PC-3 (cell line): ENCODE results near the gene LTN1. TPM values are rescaled to one million over a fixed set of nuclear protein-coding genes. Genes with fewer than 3 reads are reported as not detected.

Experiments
- ATAC-seq: fragments of 200-7000 bp; cut with Tn5 transposase; 2 replicates; pipeline ENCODE4 v1.9.1; 2020; ENCODE audit warnings: mild to moderate bottlenecking, moderate library complexity
- BruUV-seq: library from RNA; stranded (reverse); fragments of 400-500 nt; replicated peaks from 2 replicates; lab custom pipeline; 2021; lab: Mats Ljungman, UMichigan
- CTCF ChIA-PET: fragments of 300-600 bp; sonication (Branson Sonifier 250); formaldehyde crosslinking; loops from one replicate; lab custom pipeline; 2022; ENCODE audit warnings: antibody characterized with exemption; lab: Charles Lee
- POLR2A ChIA-PET: fragments of 300-600 bp; sonication (Branson Sonifier 250); formaldehyde crosslinking; loops from one replicate; lab custom pipeline; 2022; ENCODE audit warnings: antibody characterized with exemption; ENCODE audit not compliant: unreplicated experiment; lab: Charles Lee
- DNase-seq: peaks from one replicate; pipeline ENCODE4 v3.0.0-alpha.2; 2015
- H2AFZ ChIP-seq: fragments of 300-600 bp; sonication (generic); 2 replicates; pipeline ENCODE4 v1.6.0; 2016; ENCODE audit warnings: antibody characterized with exemption, low read length
- H3F3A ChIP-seq: fragments of 300-600 bp; sonication (generic); one replicate; pipeline ENCODE4 v1.6.0; 2017; ENCODE audit warnings: antibody characterized with exemption, low read length, control low read depth, mild to moderate bottlenecking; ENCODE audit not compliant: unreplicated experiment
- H3K27ac ChIP-seq: fragments of 300-600 bp; sonication (generic); 2 replicates; pipeline ENCODE4 v1.5.1; 2016; ENCODE audit warnings: mild to moderate bottlenecking, low read length
- H3K27me3 ChIP-seq: fragments of 300-600 bp; sonication (generic); 2 replicates; pipeline ENCODE4 v1.6.1; 2016; ENCODE audit warnings: low read length, mixed read lengths
- H3K36me3 ChIP-seq: fragments of 300-600 bp; sonication (generic); 2 replicates; pipeline ENCODE4 v1.6.1; 2016; ENCODE audit warnings: low read depth, mixed run types, low read length, mixed read lengths
- H3K4me1 ChIP-seq: fragments of 300-600 bp; sonication (generic); 2 replicates; pipeline ENCODE4 v1.5.1; 2016; ENCODE audit warnings: low read length; ENCODE audit not compliant: insufficient read depth
- H3K4me2 ChIP-seq: fragments of 300-600 bp; sonication (generic); 2 replicates; pipeline ENCODE4 v1.6.0; 2016; ENCODE audit warnings: low read length
- H3K4me3 ChIP-seq: fragments of 300-600 bp; sonication (generic); 2 replicates; pipeline ENCODE4 v1.5.1; 2016; ENCODE audit warnings: mild to moderate bottlenecking, low read length, mixed read lengths
- H3K79me2 ChIP-seq: fragments of 300-600 bp; sonication (generic); 2 replicates; pipeline ENCODE4 v1.6.1; 2017; ENCODE audit warnings: low read length, mixed read lengths
- H3K9ac ChIP-seq: fragments of 300-600 bp; sonication (generic); 2 replicates; pipeline ENCODE4 v1.6.0; 2016; ENCODE audit warnings: mild to moderate bottlenecking, low read length
- H3K9me2 ChIP-seq: fragments of 300-600 bp; sonication (generic); replicated peaks from 2 replicates; pipeline ENCODE4 v1.6.1; 2016; ENCODE audit warnings: mixed run types, low read length, mixed read lengths
- H3K9me3 ChIP-seq: fragments of 300-600 bp; sonication (generic); 2 replicates; pipeline ENCODE4 v1.6.1; 2016; ENCODE audit warnings: low read length, mixed read lengths
- H4K20me1 ChIP-seq: fragments of 300-600 bp; sonication (generic); 2 replicates; pipeline ENCODE4 v1.6.1; 2016; ENCODE audit warnings: low read length, mixed read lengths
- CTCF ChIP-seq: fragments of 300-600 bp; sonication (generic); conservative IDR thresholded peaks from 2 replicates; pipeline ENCODE4 v1.5.1; 2017; ENCODE audit warnings: antibody characterized with exemption, low read depth, mild to moderate bottlenecking, low read length
- EZH2 ChIP-seq: fragments of 300-600 bp; sonication (generic); IDR thresholded peaks from one replicate; pipeline ENCODE4 v1.6.1; 2017; ENCODE audit warnings: antibody characterized with exemption, mild to moderate bottlenecking, low read length; ENCODE audit not compliant: unreplicated experiment
- EZH2phosphoT487 ChIP-seq: fragments of 300-600 bp; sonication (generic); IDR thresholded peaks from 2 replicates; pipeline ENCODE4 v1.6.1; 2018; ENCODE audit warnings: mild to moderate bottlenecking, antibody characterized with exemption, low read length, borderline replicate concordance
- intact Hi-C: fragments of 100-400 bp; cut with micrococcal nuclease; formaldehyde crosslinking; loops from 2 replicates; pipeline ENCODE4 v1.9.0; 2023
- total RNA-seq: library from RNA; depleted of rRNA; stranded (reverse); fragments of >200 nt; gene quantifications from 2 replicates; pipeline ENCODE4 v1.2.3, GENCODE V29; 2014

The LTN1 gene
- total RNA-seq, 1 experiment from 2014 or later = 21.0 TPM

DNA sequence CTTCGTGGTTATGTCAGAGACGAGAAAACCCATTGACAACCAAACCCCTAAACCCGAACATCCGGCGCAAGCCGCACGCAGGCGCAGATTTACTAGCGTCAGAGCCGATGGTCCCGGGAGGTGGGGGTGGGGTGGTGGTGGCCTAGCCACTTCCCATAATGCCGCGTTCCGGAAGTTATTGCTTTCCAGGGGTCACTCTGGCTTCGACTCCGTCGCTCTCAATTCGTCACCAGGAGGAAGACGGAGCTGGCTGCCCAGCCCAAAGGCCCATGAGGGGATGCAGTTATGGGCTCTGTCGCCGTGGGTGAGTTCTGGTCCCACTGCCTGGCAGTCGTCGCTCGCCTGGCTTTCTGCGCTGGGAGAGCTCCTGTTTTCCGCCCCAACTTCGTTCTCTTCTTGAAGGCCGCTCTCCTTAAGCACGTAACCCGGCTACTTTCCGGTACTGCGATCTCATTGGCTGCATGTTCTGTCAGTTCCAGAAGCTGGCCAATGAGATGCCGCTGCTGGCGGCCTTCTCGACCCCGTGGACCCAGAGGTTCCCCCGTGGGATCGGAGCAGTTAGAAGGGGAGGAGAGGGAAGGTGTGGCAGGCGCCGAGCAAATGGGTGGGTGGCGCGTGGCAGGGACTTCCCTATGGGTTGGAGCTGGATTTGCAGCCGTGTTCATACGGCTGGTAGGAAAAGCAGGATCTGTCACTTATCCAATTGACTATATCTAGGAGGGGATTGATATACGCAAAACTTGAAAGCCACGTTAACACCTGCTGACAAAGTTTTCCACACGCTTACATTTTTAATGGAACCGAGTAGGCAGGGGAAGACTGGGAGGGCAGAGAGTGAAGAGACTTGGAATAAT lies 32.0 kb upstream of the LTN1 start, which contains the start of gene USP16:
Gene USP16, plus strand, starts transcription at position 195 of the 854 bp plus-strand sequence. CDS start 3,246 bp downstream, outside the sequence.
- Histone ChIP-seq H3K36me3 (0 out of 2 replicates have a peak, but pooled peaks cover 4% of the 10 kb centered on the region), H3K79me2 (peaks cover 32% of the 10 kb centered on the region), H3K9me3 (no peaks in the 10 kb centered on the region), H3K4me2 (peak within 1 kb of the TSS; percentile 92), H3K9ac (peak within 1 kb of the TSS; percentile 95), H2AFZ (peak within 1 kb of the TSS; percentile 87), H3K4me3 (peak within 1 kb of the TSS; percentile 78), H3K4me1 (peaks cover 15% of the 10 kb centered on the region), H4K20me1 (no peaks in the 10 kb centered on the region), H3K9me2 (no peaks in the 10 kb centered on the region), H3F3A (no peaks in the 10 kb centered on the region), H3K27ac (peak within 1 kb of the TSS; percentile 89), H3K27me3 (no peaks in the 10 kb centered on the region)
- CTCF ChIA-PET = no interaction called here
- intact Hi-C loops = loop anchor here (2.0 kb wide), 2 partner anchors 32 to 48 kb away; partner anchors contain the start of genes CCT8 and LTN1
- POLR2A ChIA-PET = interaction anchor here (0.6 to 1.7 kb wide), 11 partner anchors 22 to 1382 kb away, joined by 3 to 15 read pairs (median 4); partner anchors contain the start of genes CCT8 and LTN1
- BruUV-seq = no TSS peak
- ATAC-seq (peak; percentile 98), DNase-seq (peak; percentile 99)
- TF ChIP-seq EZH2phosphoT487 (no peak), CTCF (no peak), EZH2 (no peak)

DNA sequence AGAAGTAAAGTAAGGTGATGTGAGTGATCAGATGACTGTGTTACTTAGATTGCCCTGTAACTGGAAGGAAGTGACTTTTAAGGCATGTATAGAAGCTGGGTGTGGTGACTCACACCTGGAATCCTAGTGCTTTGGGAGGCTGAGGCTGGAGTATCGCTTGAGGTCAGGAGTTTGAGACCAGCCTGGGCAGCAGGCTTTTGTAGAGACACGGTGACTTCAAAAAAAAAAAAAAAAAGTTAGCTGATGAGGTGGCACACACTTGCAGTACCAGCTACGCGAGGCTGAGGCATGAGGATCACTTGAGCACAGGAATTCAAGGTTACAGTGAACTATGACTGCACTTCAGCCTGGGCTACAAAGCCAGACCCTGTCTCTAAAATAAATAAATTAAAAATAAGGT lies 29.5 kb upstream of the LTN1 start:
- Histone ChIP-seq H3K36me3 (no peaks in the 10 kb centered on the region), H3K9ac (no peak overlapping the region), H3K4me3 (no peak overlapping the region), H3K9me2 (no peaks in the 10 kb centered on the region), H3K79me2 (peaks cover 47% of the 10 kb centered on the region), H3K27ac (no peak overlapping the region), H2AFZ (no peak overlapping the region), H4K20me1 (no peaks in the 10 kb centered on the region), H3F3A (no peaks in the 10 kb centered on the region), H3K4me1 (peaks cover 25% of the 10 kb centered on the region), H3K4me2 (no peak overlapping the region), H3K27me3 (no peaks in the 10 kb centered on the region), H3K9me3 (no peaks in the 10 kb centered on the region)
- no TSS peak for BruUV-seq
- ATAC-seq (no peak), DNase-seq (peak; percentile 25)
- ChIA-PET CTCF (interaction anchor here (0.6 kb wide), 1 partner anchor 49 kb away, joined by 3 read pairs; no protein-coding TSS in a partner anchor), POLR2A (interaction anchor here (0.6 kb wide), 1 partner anchor 69 kb away, joined by 12 read pairs; no protein-coding TSS in a partner anchor)
- intact Hi-C loops = no loop called here
- TF ChIP-seq EZH2 (no peak), CTCF (no peak)
